Measurements from ENCODE around the gene KANSL3.

GRCh38 chr2:96604104-96604503 lies 34.0 kb downstream of the KANSL3 start:
- no peak for TF ChIP-seq EZH2phosphoT487 (IDR thresholded peaks at IDR 0.05; ENCODE audit: insufficient read depth, low read depth)
- TF ChIP-seq EZH2 (IDR thresholded peaks at IDR 0.05; ENCODE audit: insufficient read depth, poor library complexity, severe bottlenecking): no peak
